A549 (cell line): ENCODE data around the gene SCN1A. TPM values are rescaled to one million over a fixed set of nuclear protein-coding genes. Genes with fewer than 3 reads are reported as not detected.

Experiments used
- ATAC-seq, 2 experiments: fragments of 200-7000 bp in 1 of 2; fragments of >200 bp in 1 of 2; cut with Nextera tagmentation in 1 of 2; cut with Tn5 transposase in 1 of 2; 3 replicates each; pipeline versions ENCODE4 v1.8.0 to v1.9.1; 2018 to 2020; ENCODE audit warnings: mild to moderate bottlenecking in 1 of 2, moderate library complexity in 1 of 2
- CTCF ChIA-PET: fragments of 300-600 bp; sonication (Branson Sonifier 250); formaldehyde crosslinking; extraction: SDS; loops from one replicate; lab custom pipeline; 2021; ENCODE audit warnings: antibody characterized with exemption, inconsistent platforms; lab: Yijun Ruan, JAX
- POLR2A ChIA-PET: fragments of 350-600 bp; formaldehyde crosslinking; extraction: SDS; loops from one replicate; lab custom pipeline; 2021; ENCODE audit warnings: antibody characterized with exemption, inconsistent platforms; lab: Yijun Ruan, JAX
- DNase-seq, 2 experiments: peaks; one replicate each; pipeline versions ENCODE4 v3.0.0 to v3.0.0-alpha.2; 2011 to 2016; ENCODE audit warnings: low read depth in 1 of 2, low spot score in 1 of 2
- FAIRE-seq: peaks from 2 replicates; lab custom pipeline; 2011; peaks lifted over from hg19 to GRCh38; lab: Jason Lieb, UNC
- H3K27ac ChIP-seq, 2 experiments: fragments of >200 bp; sonication (Bioruptor Twin); formaldehyde crosslinking; 3 replicates each; pipeline ENCODE4 v1.5.1; 2016 to 2017
- H3K4me1 ChIP-seq: fragments of >200 bp; sonication (Bioruptor Twin); formaldehyde crosslinking; 3 replicates; pipeline ENCODE4 v1.6.1; 2016
- H3K4me2 ChIP-seq: fragments of >200 bp; sonication (Bioruptor Twin); formaldehyde crosslinking; 3 replicates; pipeline ENCODE4 v1.6.1; 2016
- H3K4me3 ChIP-seq: fragments of >200 bp; sonication (Bioruptor Twin); formaldehyde crosslinking; 3 replicates; pipeline ENCODE4 v1.5.1; 2016
- H3K9me3 ChIP-seq: fragments of >200 bp; sonication (Bioruptor Twin); formaldehyde crosslinking; 3 replicates; pipeline ENCODE4 v1.6.1; 2016
- CHD4 ChIP-seq: fragments of 200-600 bp; sonication (generic); IDR thresholded peaks from 2 replicates; pipeline ENCODE4 v1.6.1; 2016; ENCODE audit warnings: antibody characterized with exemption, mild to moderate bottlenecking, borderline replicate concordance
- CTCF ChIP-seq: fragments of >200 bp; sonication (Bioruptor Twin); formaldehyde crosslinking; IDR thresholded peaks from 3 replicates; pipeline ENCODE4 v1.5.1; 2016
- EHF ChIP-seq: fragments of 250-450 bp; sonication (Bioruptor Pico); IDR thresholded peaks from 2 replicates; pipeline ENCODE4 v1.5.0; 2020; ENCODE audit warnings: mild to moderate bottlenecking
- EP300 ChIP-seq, 2 experiments: fragments of >200 bp; sonication (Bioruptor Twin); formaldehyde crosslinking; IDR thresholded peaks; 2 replicates in 1 of 2; 3 replicates in 1 of 2; pipeline ENCODE4 v1.6.1; 2016 to 2017
- GATA3 ChIP-seq: IDR thresholded peaks from 2 replicates; pipeline ENCODE4 v1.6.1; 2012; ENCODE audit warnings: borderline replicate concordance
- HDAC2 ChIP-seq: fragments of 200-600 bp; sonication (generic); IDR thresholded peaks from 2 replicates; pipeline ENCODE4 v1.6.1; 2016
- HOXB5 ChIP-seq: fragments of 250-450 bp; sonication (Bioruptor Pico); IDR thresholded peaks from 2 replicates; pipeline ENCODE4 v1.5.0; 2020; ENCODE audit warnings: mild to moderate bottlenecking, moderate library complexity
- MAFK ChIP-seq: fragments of 450-650 bp; IDR thresholded peaks from 2 replicates; pipeline ENCODE4 v1.6.1; 2014; ENCODE audit not compliant: partially characterized antibody
- NFE2L2 ChIP-seq: fragments of 150-350 bp; conservative IDR thresholded peaks from 2 replicates; pipeline ENCODE4 v1.6.1; 2014; ENCODE audit warnings: low read length
- NR3C1 ChIP-seq: fragments of >200 bp; sonication (Bioruptor Twin); formaldehyde crosslinking; IDR thresholded peaks from 3 replicates; pipeline ENCODE4 v1.6.1; 2017
- RAD21 ChIP-seq, 2 experiments: fragments of >200 bp in 1 of 2; sonication (Bioruptor Twin) in 1 of 2; formaldehyde crosslinking in 1 of 2; IDR thresholded peaks in 1 of 2; conservative IDR thresholded peaks in 1 of 2; 2 replicates in 1 of 2; 3 replicates in 1 of 2; pipeline ENCODE4 v1.6.1; 2012 to 2018; ENCODE audit warnings: inconsistent platforms in 1 of 2
- RARB ChIP-seq: fragments of 250-450 bp; sonication (Bioruptor Pico); IDR thresholded peaks from 2 replicates; pipeline ENCODE4 v1.8.0; 2021; ENCODE audit warnings: mild to moderate bottlenecking, moderate library complexity
- SMC3 ChIP-seq: fragments of >200 bp; sonication (Bioruptor Twin); formaldehyde crosslinking; IDR thresholded peaks from 3 replicates; pipeline ENCODE4 v1.6.1; 2018; ENCODE audit warnings: inconsistent platforms
- TP53 ChIP-seq: fragments of 250-450 bp; sonication (Bioruptor Pico); IDR thresholded peaks from 2 replicates; pipeline ENCODE4 v1.5.0; 2021; ENCODE audit warnings: mild to moderate bottlenecking, moderate library complexity
- ZC3H11A ChIP-seq: fragments of 450-650 bp; IDR thresholded peaks from 2 replicates; pipeline ENCODE4 v1.6.1; 2014; ENCODE audit warnings: antibody characterized with exemption, mild to moderate bottlenecking
- ZSCAN20 ChIP-seq: fragments of 250-450 bp; sonication (Bioruptor Pico); IDR thresholded peaks from 2 replicates; pipeline ENCODE4 v1.8.0; 2022; ENCODE audit warnings: mild to moderate bottlenecking, moderate library complexity
- WGBS: methylation state at CpG from one replicate; pipeline ENCODE4 v1.1.6; 2017; ENCODE audit errors: missing lambda C conversion rate; 5-methylcytosine and 5-hydroxymethylcytosine counted together
- polyA plus RNA-seq, 4 experiments: library from polyadenylated mRNA; depleted of rRNA in 3 of 4; stranded (reverse); fragments of >200 nt; fragmentation: RNase III in 1 of 4; extraction: RNeasy Plus Mini Kit Qiagen cat#74134 plus additional on column Dnase treatment in 1 of 4; gene quantifications; 2 replicates in 3 of 4; 3 replicates in 1 of 4; pipeline ENCODE4 v1.2.3, GENCODE V29; 2011 to 2017
- TF ChIP-seq, protein P1 (sequence below): fragments of 150-350 bp; IDR thresholded peaks from 2 replicates; pipeline ENCODE4 v1.6.1; 2014; ENCODE audit warnings: low read depth, mild to moderate bottlenecking, low read length
- TF ChIP-seq, protein P2 (sequence below): IDR thresholded peaks from 2 replicates; pipeline ENCODE4 v1.6.1; 2012; ENCODE audit warnings: low read depth, borderline replicate concordance
- TF ChIP-seq, protein P3 (sequence below): IDR thresholded peaks from 2 replicates; pipeline ENCODE4 v1.6.1; 2012

SCN1A gene
- polyA plus RNA-seq, 2 of the 4 experiments (the other 2 are of a cell fraction) = not detected

GRCh38 chr2:166057370-166058164 lies 70.3 kb downstream of the SCN1A start:
- no peak overlapping the region; the same call in 2 of the 3 replicates for H3K4me2 ChIP-seq
- ATAC-seq (no peak), FAIRE-seq (no peak), DNase-seq (peak in 1 of 2 experiments; percentile 18)
- H3K9me3 ChIP-seq = no peaks in the 10 kb centered on the region
- H3K4me1 ChIP-seq = peaks cover 6% of the 10 kb centered on the region; the same call in 1 of the 3 replicates
- peak; percentile 55 for TF ChIP-seq SMC3
- TF ChIP-seq HOXB5 (CRISPR knock-in tag) = no peak
- no peak for TF ChIP-seq MAFK
- no peak for TF ChIP-seq NR3C1
- no peak for TF ChIP-seq EP300 (IDR thresholded peaks at IDR 0.05)
- TF ChIP-seq RARB (CRISPR knock-in tag) = no peak
- TF ChIP-seq CTCF = peak; percentile 54
- TF ChIP-seq GATA3 = no peak
- peak; percentile 43 to 48; a peak in 4 of 5 replicates for TF ChIP-seq RAD21 (conservative IDR thresholded peaks at IDR 0.05 in 1 of 2, IDR thresholded peaks at IDR 0.05 in 1 of 2)
- TF ChIP-seq, protein P1, sequence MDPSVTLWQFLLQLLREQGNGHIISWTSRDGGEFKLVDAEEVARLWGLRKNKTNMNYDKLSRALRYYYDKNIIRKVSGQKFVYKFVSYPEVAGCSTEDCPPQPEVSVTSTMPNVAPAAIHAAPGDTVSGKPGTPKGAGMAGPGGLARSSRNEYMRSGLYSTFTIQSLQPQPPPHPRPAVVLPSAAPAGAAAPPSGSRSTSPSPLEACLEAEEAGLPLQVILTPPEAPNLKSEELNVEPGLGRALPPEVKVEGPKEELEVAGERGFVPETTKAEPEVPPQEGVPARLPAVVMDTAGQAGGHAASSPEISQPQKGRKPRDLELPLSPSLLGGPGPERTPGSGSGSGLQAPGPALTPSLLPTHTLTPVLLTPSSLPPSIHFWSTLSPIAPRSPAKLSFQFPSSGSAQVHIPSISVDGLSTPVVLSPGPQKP = no peak
- ChIA-PET CTCF (interaction anchor here (0.7 to 2.1 kb wide), 12 partner anchors 8 to 244 kb away, joined by 3 to 12 read pairs (median 4); partner anchors contain the start of gene SCN1A), POLR2A (no interaction called here)
- no peak overlapping the region for H3K4me3 ChIP-seq
- H3K27ac ChIP-seq = no peak overlapping the region
- 6% methylated on average over 4 of the region's 4 CpGs for WGBS

GRCh38 chr2:166044853-166045483 lies 82.9 kb downstream of the SCN1A start:
- POLR2A ChIA-PET = no interaction called here

More at GRCh38 chr2:166044853-166045483, 82.9 kb downstream of the SCN1A start:
- FAIRE-seq (no peak), DNase-seq (no peak), ATAC-seq (no peak)
- H3K27ac ChIP-seq = no peak overlapping the region
- CTCF ChIA-PET = no interaction called here
- TF ChIP-seq ZC3H11A = no peak
- TF ChIP-seq ZSCAN20 (CRISPR knock-in tag) = no peak
- no peak for TF ChIP-seq CHD4
- TF ChIP-seq, protein P2, sequence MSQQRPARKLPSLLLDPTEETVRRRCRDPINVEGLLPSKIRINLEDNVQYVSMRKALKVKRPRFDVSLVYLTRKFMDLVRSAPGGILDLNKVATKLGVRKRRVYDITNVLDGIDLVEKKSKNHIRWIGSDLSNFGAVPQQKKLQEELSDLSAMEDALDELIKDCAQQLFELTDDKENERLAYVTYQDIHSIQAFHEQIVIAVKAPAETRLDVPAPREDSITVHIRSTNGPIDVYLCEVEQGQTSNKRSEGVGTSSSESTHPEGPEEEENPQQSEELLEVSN = no peak
- TF ChIP-seq TP53 (CRISPR knock-in tag) = no peak
- TF ChIP-seq NFE2L2 = no peak
- no peak for TF ChIP-seq HDAC2
- TF ChIP-seq EHF (CRISPR knock-in tag) = no peak
- TF ChIP-seq MAFK = no peak
- TF ChIP-seq, protein P3, sequence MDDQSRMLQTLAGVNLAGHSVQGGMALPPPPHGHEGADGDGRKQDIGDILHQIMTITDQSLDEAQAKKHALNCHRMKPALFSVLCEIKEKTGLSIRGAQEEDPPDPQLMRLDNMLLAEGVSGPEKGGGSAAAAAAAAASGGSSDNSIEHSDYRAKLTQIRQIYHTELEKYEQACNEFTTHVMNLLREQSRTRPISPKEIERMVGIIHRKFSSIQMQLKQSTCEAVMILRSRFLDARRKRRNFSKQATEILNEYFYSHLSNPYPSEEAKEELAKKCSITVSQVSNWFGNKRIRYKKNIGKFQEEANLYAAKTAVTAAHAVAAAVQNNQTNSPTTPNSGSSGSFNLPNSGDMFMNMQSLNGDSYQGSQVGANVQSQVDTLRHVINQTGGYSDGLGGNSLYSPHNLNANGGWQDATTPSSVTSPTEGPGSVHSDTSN = no peak
- no peak overlapping the region for H3K4me2 ChIP-seq
- WGBS = 22% methylated on average over 5 of the region's 5 CpGs
- H3K4me3 ChIP-seq = no peak overlapping the region
- no peaks in the 10 kb centered on the region for H3K9me3 ChIP-seq
- no peaks in the 10 kb centered on the region for H3K4me1 ChIP-seq
